H1 (cell line): Measurements from ENCODE around the gene CRELD1. TPM values are rescaled to one million over a fixed set of nuclear protein-coding genes. Genes with fewer than 3 reads are reported as not detected.

ENCODE experiments used
- CTCF ChIA-PET: fragments of 300-600 bp; sonication (Branson Sonifier 250); formaldehyde crosslinking; loops from one replicate; lab custom pipeline; 2021; ENCODE audit not compliant: partially characterized antibody; lab: Charles Lee
- POLR2A ChIA-PET: fragments of 300-600 bp; sonication (Branson Sonifier 250); formaldehyde crosslinking; loops from one replicate; lab custom pipeline; 2021; ENCODE audit warnings: inconsistent platforms; ENCODE audit not compliant: partially characterized antibody; lab: Charles Lee
- DNase-seq, 2 experiments: peaks; one replicate each; pipeline versions ENCODE4 v3.0.0 to v3.0.0-alpha.2; 2010 to 2022; ENCODE audit warnings: low spot score in 2 of 2, low read depth in 1 of 2, mixed read lengths in 1 of 2
- FAIRE-seq: peaks from 2 replicates; lab custom pipeline; 2011; peaks lifted over from hg19 to GRCh38; lab: Jason Lieb, UNC
- H2AFZ ChIP-seq: 2 replicates; pipeline ENCODE4 v1.8.1; 2012; ENCODE audit warnings: low read length, inconsistent platforms
- H2AK5ac ChIP-seq: 2 replicates; pipeline ENCODE4 v1.6.1; 2013; ENCODE audit warnings: low read depth, low read length
- H2BK120ac ChIP-seq: replicated peaks from 2 replicates; pipeline ENCODE3; 2013; ENCODE audit warnings: low read depth, low read length, inconsistent platforms
- H2BK12ac ChIP-seq: 2 replicates; pipeline ENCODE4 v1.6.1; 2013; ENCODE audit warnings: low read depth, low read length
- H2BK15ac ChIP-seq: 2 replicates; pipeline ENCODE4 v1.6.1; 2013; ENCODE audit warnings: low read length
- H2BK20ac ChIP-seq: 2 replicates; pipeline ENCODE4 v1.6.1; 2013; ENCODE audit warnings: low read length
- H2BK5ac ChIP-seq: 2 replicates; pipeline ENCODE4 v1.6.1; 2013; ENCODE audit warnings: low read depth, low read length
- H3K14ac ChIP-seq: 2 replicates; pipeline ENCODE4 v1.6.1; 2013; ENCODE audit warnings: inconsistent platforms; ENCODE audit not compliant: insufficient read length
- H3K18ac ChIP-seq: 2 replicates; pipeline ENCODE4 v1.6.1; 2013; ENCODE audit warnings: low read length; ENCODE audit errors: extremely low read depth
- H3K23ac ChIP-seq: 2 replicates; pipeline ENCODE4 v1.6.1; 2013; ENCODE audit warnings: inconsistent platforms; ENCODE audit not compliant: insufficient read length
- H3K23me2 ChIP-seq: 2 replicates; pipeline ENCODE4 v1.6.1; 2013; ENCODE audit warnings: low read depth, low read length
- H3K27ac ChIP-seq: 2 replicates; pipeline ENCODE4 v1.6.1; 2011; ENCODE audit warnings: low read depth, low read length, inconsistent platforms
- H3K27me3 ChIP-seq, 4 experiments: replicated peaks in 1 of 4; 1 replicate in 1 of 4; 2 replicates in 3 of 4; pipeline versions ENCODE4 v1.6.1 to v1.8.1; 2011 to 2013; ENCODE audit warnings: low read length in 3 of 4, mild to moderate bottlenecking in 3 of 4, inconsistent platforms in 2 of 4, mixed read lengths in 2 of 4, moderate library complexity in 1 of 4; ENCODE audit not compliant: control insufficient read depth in 3 of 4, insufficient read depth in 3 of 4; ENCODE audit errors: extremely low read depth in 1 of 4
- H3K36me3 ChIP-seq, 4 experiments: 2 replicates each; pipeline versions ENCODE4 v1.6.1 to v1.8.1; 2011 to 2013; ENCODE audit warnings: mild to moderate bottlenecking in 4 of 4, low read length in 3 of 4, moderate library complexity in 2 of 4, control low read depth in 1 of 4, inconsistent platforms in 1 of 4; ENCODE audit not compliant: insufficient read depth in 4 of 4, control insufficient read depth in 2 of 4
- H3K4ac ChIP-seq: replicated peaks from 2 replicates; pipeline ENCODE3; 2013; ENCODE audit warnings: low read length, low read depth, mixed read lengths, inconsistent platforms; ENCODE audit not compliant: insufficient read length
- H3K4me1 ChIP-seq, 4 experiments: replicated peaks in 1 of 4; 1 replicate in 1 of 4; 2 replicates in 3 of 4; pipeline versions ENCODE4 v1.6.1 to v1.8.1; 2011 to 2013; ENCODE audit warnings: low read length in 3 of 4, inconsistent platforms in 2 of 4, mixed read lengths in 1 of 4; ENCODE audit not compliant: insufficient read depth in 4 of 4, control insufficient read depth in 3 of 4
- H3K4me2 ChIP-seq, 2 experiments: 2 replicates each; pipeline versions ENCODE4 v1.6.1 to v1.8.1; 2011 to 2013; ENCODE audit warnings: low read depth in 2 of 2, low read length in 2 of 2, control low read depth in 1 of 2, inconsistent platforms in 1 of 2, mild to moderate bottlenecking in 1 of 2; ENCODE audit not compliant: insufficient read depth in 1 of 2
- H3K4me3 ChIP-seq, 4 experiments: fragments of 200-600, 300-600 bp in 1 of 4; sonication (generic), shearing (Covaris generic), sonication (Bioruptor Twin) in 1 of 4; 2 replicates each; pipeline versions ENCODE4 v1.5.1 to v1.8.1; 2011 to 2016; ENCODE audit warnings: low read length in 4 of 4, low read depth in 3 of 4, control low read depth in 2 of 4, inconsistent platforms in 2 of 4, mild to moderate bottlenecking in 2 of 4, mixed read lengths in 1 of 4, moderate library complexity in 1 of 4; ENCODE audit not compliant: insufficient read depth in 2 of 4; ENCODE audit errors: extremely low read depth in 1 of 4
- H3K56ac ChIP-seq: replicated peaks from 2 replicates; pipeline ENCODE3; 2013; ENCODE audit warnings: low read depth, mild to moderate bottlenecking, mixed read lengths, low read length, inconsistent platforms; ENCODE audit not compliant: insufficient read length
- H3K79me1 ChIP-seq: 2 replicates; pipeline ENCODE4 v1.6.1; 2013; ENCODE audit warnings: low read depth, low read length, control low read depth
- H3K79me2 ChIP-seq, 2 experiments: 2 replicates each; pipeline versions ENCODE4 v1.6.1 to v1.8.1; 2012 to 2013; ENCODE audit warnings: low read length in 2 of 2, mild to moderate bottlenecking in 2 of 2, inconsistent platforms in 1 of 2; ENCODE audit not compliant: insufficient read depth in 2 of 2, control insufficient read depth in 1 of 2
- H3K9ac ChIP-seq, 4 experiments: replicated peaks in 1 of 4; 1 replicate in 1 of 4; 2 replicates in 3 of 4; pipeline versions ENCODE4 v1.6.1 to v1.8.1; 2011 to 2013; ENCODE audit warnings: low read depth in 3 of 4, low read length in 3 of 4, control low read depth in 2 of 4, mild to moderate bottlenecking in 2 of 4, moderate library complexity in 2 of 4, inconsistent platforms in 1 of 4; ENCODE audit errors: extremely low read depth in 1 of 4
- H3K9me3 ChIP-seq, 2 experiments: 2 replicates each; pipeline versions ENCODE4 v1.6.1 to v1.8.1; 2012 to 2013; ENCODE audit warnings: mild to moderate bottlenecking in 2 of 2, moderate library complexity in 2 of 2, control low read depth in 1 of 2, inconsistent platforms in 1 of 2, low read depth in 1 of 2, low read length in 1 of 2, mixed read lengths in 1 of 2; ENCODE audit not compliant: insufficient read depth in 2 of 2
- H4K20me1 ChIP-seq, 2 experiments: replicated peaks in 1 of 2; 2 replicates each; pipeline versions ENCODE3 to v1.8.1; 2011 to 2013; ENCODE audit warnings: inconsistent platforms in 2 of 2, low read length in 2 of 2, mild to moderate bottlenecking in 1 of 2; ENCODE audit not compliant: insufficient read depth in 2 of 2, control insufficient read depth in 1 of 2
- H4K5ac ChIP-seq: 2 replicates; pipeline ENCODE4 v1.6.1; 2013; ENCODE audit warnings: low read length, low read depth, mixed read lengths, inconsistent platforms; ENCODE audit not compliant: insufficient read length
- H4K8ac ChIP-seq: 2 replicates; pipeline ENCODE4 v1.8.0; 2013; ENCODE audit warnings: mild to moderate bottlenecking, moderate library complexity, low read length, inconsistent platforms; ENCODE audit not compliant: insufficient read depth; ENCODE audit errors: extremely low read depth
- H4K91ac ChIP-seq: replicated peaks from 2 replicates; pipeline ENCODE3; 2013; ENCODE audit warnings: low read length, mixed read lengths, inconsistent platforms; ENCODE audit not compliant: insufficient read length
- ASH2L ChIP-seq: fragments of 200-600, 300-600 bp; sonication (generic); IDR thresholded peaks from one replicate; pipeline ENCODE4 v1.7.1; 2017; ENCODE audit warnings: low read length
- CTBP2 ChIP-seq: IDR thresholded peaks from 2 replicates; pipeline ENCODE4 v1.7.0; 2011; ENCODE audit warnings: borderline replicate concordance, mild to moderate bottlenecking, moderate library complexity, mixed read lengths, low read length; ENCODE audit not compliant: insufficient read depth, insufficient read length
- JUN ChIP-seq: IDR thresholded peaks from 2 replicates; pipeline ENCODE4 v1.6.1; 2011; ENCODE audit warnings: low read depth, mild to moderate bottlenecking, improper control_type of control experiment, low read length
- NRF1 ChIP-seq: IDR thresholded peaks from 2 replicates; pipeline ENCODE4 v1.6.1; 2011; ENCODE audit warnings: mild to moderate bottlenecking, low read depth, low read length, improper control_type of control experiment
- POU5F1 ChIP-seq: IDR thresholded peaks from 2 replicates; pipeline ENCODE4 v1.6.1; 2011; ENCODE audit warnings: low read depth, mild to moderate bottlenecking, low read length, moderate library complexity
- SIN3A ChIP-seq, 2 experiments: IDR thresholded peaks in 1 of 2; conservative IDR thresholded peaks in 1 of 2; 2 replicates each; pipeline ENCODE4 v1.6.1; 2011 to 2012; ENCODE audit warnings: low read length in 2 of 2, improper control_type of control experiment in 1 of 2, low read depth in 1 of 2, mild to moderate bottlenecking in 1 of 2
- TAF7 ChIP-seq: optimal IDR thresholded peaks from 2 replicates; pipeline ENCODE3; 2011; ENCODE audit warnings: low read depth, mild to moderate bottlenecking, inconsistent platforms, low read length, moderate library complexity, borderline replicate concordance
- TBP ChIP-seq: IDR thresholded peaks from 2 replicates; pipeline ENCODE4 v1.6.1; 2011; ENCODE audit warnings: low read depth, low read length, improper control_type of control experiment
- WGBS, 2 experiments: shearing (Covaris generic) in 1 of 2; methylation state at CpG; one replicate each; pipeline versions ENCODE4 v1.1.6 to v1.1.7; 2013 to 2015; ENCODE audit warnings: low lambda C conversion rate in 2 of 2, mixed read lengths in 2 of 2, inconsistent platforms in 1 of 2, low coverage in 1 of 2, missing lambda C conversion rate in 1 of 2; ENCODE audit not compliant: insufficient replicate concordance in 2 of 2, insufficient coverage in 1 of 2, insufficient read length in 1 of 2; ENCODE audit errors: extremely low coverage in 1 of 2, missing lambda C conversion rate in 1 of 2; 5-methylcytosine and 5-hydroxymethylcytosine counted together
- polyA plus RNA-seq, 7 experiments: library from polyadenylated mRNA; depleted of rRNA in 3 of 7; stranded (reverse) in 5 of 7; unstranded in 2 of 7; fragments of >200 nt in 5 of 7; fragments of 200-250 nt in 2 of 7; gene quantifications; 1 replicate in 5 of 7; 2 replicates in 1 of 7; 4 replicates in 1 of 7; pipeline versions ENCODE4 v1.2.1 to v1.2.3, GENCODE V29; 2011 to 2013; ENCODE audit warnings: missing spikeins in 2 of 7, mixed read lengths in 2 of 7
- total RNA-seq: library from RNA; stranded (reverse); fragmentation: NEBNext Ultra II Directional; extraction: Animal tissue kit (Norgen Biotek cat#: 25700); gene quantifications from 2 replicates; pipeline ENCODE4 v1.2.1, GENCODE V29; 2021
- TF ChIP-seq, protein P1 (sequence below): IDR thresholded peaks from 2 replicates; pipeline ENCODE4 v1.6.1; 2011; ENCODE audit warnings: low read depth, mild to moderate bottlenecking, low read length; ENCODE audit not compliant: insufficient read depth
- TF ChIP-seq, protein P2 (sequence below): IDR thresholded peaks from 2 replicates; pipeline ENCODE4 v1.6.1; 2011; ENCODE audit warnings: low read length, improper control_type of control experiment

CRELD1 gene
- total and polyA plus RNA-seq, 2 of the 8 experiments (the other 6 are each of a cell fraction or from before 2014, with no cell fraction given) = 12.9 to 15.1 TPM

DNA sequence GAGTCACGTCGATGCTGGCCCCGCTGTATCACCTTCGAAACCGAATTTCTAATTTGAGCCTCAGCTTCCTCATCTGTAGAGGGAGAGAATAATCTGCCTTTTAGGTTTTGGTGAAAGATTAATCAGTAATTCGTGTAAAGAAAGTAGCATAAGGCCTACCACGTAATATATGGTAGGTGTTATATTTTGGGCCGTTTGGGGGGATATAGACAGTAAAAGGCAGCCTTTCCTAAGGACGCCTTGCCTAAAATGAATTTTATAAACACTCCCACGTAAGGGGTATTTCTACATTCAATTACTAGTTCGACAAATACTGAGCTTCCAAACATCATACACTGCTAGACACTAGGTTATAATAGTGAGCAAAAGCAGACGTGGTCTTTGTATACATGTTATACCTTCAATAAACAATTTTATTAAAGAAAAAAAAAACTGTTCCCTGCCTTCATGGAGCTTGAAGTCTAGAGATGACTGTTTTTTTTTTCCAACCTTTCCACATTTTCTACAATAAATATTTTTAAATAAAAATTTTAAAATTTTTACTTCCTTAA is 42.5 kb upstream of the CRELD1 start:
- H4K91ac ChIP-seq = peak overlapping the region; percentile 97
- H4K5ac ChIP-seq = peak overlapping the region; percentile 98
- no peak overlapping the region; the same call in 1 of the 2 replicates for H2AFZ ChIP-seq
- no peak for DNase-seq
- no peak overlapping the region for H2BK12ac ChIP-seq
- H3K4me1 ChIP-seq = peaks cover 0 to 2% (median 0%) of the 10 kb centered on the region in 4 experiments; a peak in 1 of 7 replicates
- H2BK15ac ChIP-seq = no peak overlapping the region
- no peak overlapping the region for H3K23ac ChIP-seq
- H3K79me2 ChIP-seq = peaks cover 0 to 19% of the 10 kb centered on the region in 2 experiments; a peak in 2 of 4 replicates
- peaks cover 8 to 16% (median 13%) of the 10 kb centered on the region in 4 experiments; a peak in 7 of 8 replicates for H3K36me3 ChIP-seq
- peak overlapping the region; percentile 99 for H3K4ac ChIP-seq
- no peak overlapping the region for H2BK20ac ChIP-seq
- peak overlapping the region; percentile 89; the same call in 1 of the 2 replicates for H3K27ac ChIP-seq
- peaks cover 1 to 4% of the 10 kb centered on the region in 2 experiments for H4K20me1 ChIP-seq
- FAIRE-seq = no peak
- H3K9ac ChIP-seq = peak overlapping the region; percentile 92 to 98 (median 94)
- H3K14ac ChIP-seq = no peak overlapping the region
- peak overlapping the region; percentile 98 for H3K56ac ChIP-seq
- H3K4me2 ChIP-seq = peak overlapping the region; percentile 49 to 80
- POLR2A ChIA-PET = interaction anchor here (0.9 to 2.7 kb wide), 15 partner anchors 9 to 73 kb away, joined by 3 to 13 read pairs (median 4); partner anchors contain the start of genes IL17RC, IL17RE, PRRT3 and RPUSD3
- H3K4me3 ChIP-seq = peak overlapping the region; percentile 88 to 98 (median 90)
- no peak overlapping the region for H2AK5ac ChIP-seq
- 19% methylated on average over 12 of the region's 12 CpGs; no CpG with 5 or more reads in 1 of the 2 experiments for WGBS, 2 experiments
- peak overlapping the region; percentile 99; the same call in 1 of the 2 replicates for H4K8ac ChIP-seq
- H2BK120ac ChIP-seq = no peak overlapping the region
- H3K9me3 ChIP-seq = no peaks in the 10 kb centered on the region
- peak overlapping the region; percentile 96; the same call in 1 of the 2 replicates for H2BK5ac ChIP-seq
- CTCF ChIA-PET = interaction anchor here (0.8 to 3.1 kb wide), 9 partner anchors 11 to 59 kb away, joined by 3 to 9 read pairs (median 4); partner anchors contain the start of genes CIDEC and IL17RE
- no peaks in the 10 kb centered on the region for H3K27me3 ChIP-seq
- H3K79me1 ChIP-seq = no peaks in the 10 kb centered on the region
- H3K23me2 ChIP-seq = 0 out of 2 replicates have a peak, but pooled peaks cover 2% of the 10 kb centered on the region
- H3K18ac ChIP-seq = peak overlapping the region; percentile 97; the same call in 1 of the 2 replicates
- TF ChIP-seq, protein P1, sequence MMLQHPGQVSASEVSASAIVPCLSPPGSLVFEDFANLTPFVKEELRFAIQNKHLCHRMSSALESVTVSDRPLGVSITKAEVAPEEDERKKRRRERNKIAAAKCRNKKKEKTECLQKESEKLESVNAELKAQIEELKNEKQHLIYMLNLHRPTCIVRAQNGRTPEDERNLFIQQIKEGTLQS = no peak
- TF ChIP-seq TBP (no peak), SIN3A (conservative IDR thresholded peaks at IDR 0.05 in 1 of 2, IDR thresholded peaks at IDR 0.05 in 1 of 2; ENCODE audit: low read depth in 1 of 2, low read length in 2 of 2) (no peak), NRF1 (no peak), POU5F1 (no peak), CTBP2 (no peak), ASH2L (no peak), TAF7 (no peak), JUN (no peak)
- TF ChIP-seq, protein P2, sequence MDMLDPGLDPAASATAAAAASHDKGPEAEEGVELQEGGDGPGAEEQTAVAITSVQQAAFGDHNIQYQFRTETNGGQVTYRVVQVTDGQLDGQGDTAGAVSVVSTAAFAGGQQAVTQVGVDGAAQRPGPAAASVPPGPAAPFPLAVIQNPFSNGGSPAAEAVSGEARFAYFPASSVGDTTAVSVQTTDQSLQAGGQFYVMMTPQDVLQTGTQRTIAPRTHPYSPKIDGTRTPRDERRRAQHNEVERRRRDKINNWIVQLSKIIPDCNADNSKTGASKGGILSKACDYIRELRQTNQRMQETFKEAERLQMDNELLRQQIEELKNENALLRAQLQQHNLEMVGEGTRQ = no peak
